Nucleus accumbens (tissue), 56 donors: ENCODE measurements around the gene TRIM42.

Experiments used
- DNase-seq, 56 donors: peaks; one replicate each; lab custom pipeline; 2025; lab: John Stamatoyannopoulos, UW

TRIM42 gene

GRCh38 chr3:140709751-140710150 is 31.9 kb downstream of the TRIM42 start:
- DNase-seq, result no peak

- DNase-seq, result no peak
Measured at GRCh38 chr3:140710711-140711389, 33.0 kb downstream of the TRIM42 start.

- no peak for DNase-seq
Measured at GRCh38 chr3:140711390-140712035, 33.6 kb downstream of the TRIM42 start.

GRCh38 chr3:140712301-140712700 is 34.4 kb downstream of the TRIM42 start:
- DNase-seq, result no peak

GRCh38 chr3:140715035-140715434 is 37.2 kb downstream of the TRIM42 start:
- DNase-seq, result no peak

- no peak for DNase-seq
Measured at GRCh38 chr3:140717921-140718320, 40.1 kb downstream of the TRIM42 start.

GRCh38 chr3:140719841-140720614 is 42.2 kb downstream of the TRIM42 start:
- DNase-seq, result no peak

- DNase-seq, result no peak
Measured at GRCh38 chr3:140723576-140723975, 45.7 kb downstream of the TRIM42 start.

- no peak for DNase-seq
Measured at GRCh38 chr3:140724856-140725812, 47.3 kb downstream of the TRIM42 start.

GRCh38 chr3:140726066-140726465 is 48.2 kb downstream of the TRIM42 start:
- DNase-seq, result no peak

- no peak for DNase-seq
Measured at GRCh38 chr3:140727886-140728285, 50.0 kb downstream of the TRIM42 start.

- no peak for DNase-seq
Measured at GRCh38 chr3:140731440-140732119, 53.7 kb downstream of the TRIM42 start.

- DNase-seq, result no peak
Measured at GRCh38 chr3:140733623-140734022, 55.8 kb downstream of the TRIM42 start.

- peak in 9 of 56 donors; percentile 2 to 63 (median 13) for DNase-seq
Measured at GRCh38 chr3:140736863-140737460, 59.1 kb downstream of the TRIM42 start.

GRCh38 chr3:140742116-140742515 is 64.3 kb downstream of the TRIM42 start:
- DNase-seq, result no peak

GRCh38 chr3:140748171-140748570 is 70.3 kb downstream of the TRIM42 start:
- no peak for DNase-seq

- DNase-seq, result peak in 1 of 56 donors; percentile 2
Measured at GRCh38 chr3:140748903-140749302, 71.0 kb downstream of the TRIM42 start.
